ENCODE data around the gene VEGFA.

The VEGFA gene

GRCh38 chr6:43769526-43770371, at the start of gene VEGFA:
TSS of gene VEGFA (plus strand) at chr6:43770211.
- no peaks in the 10 kb centered on the region for H3K9me3 Mint-ChIP-seq
- H3K4me1 Mint-ChIP-seq: peaks cover 28% of the 10 kb centered on the region
- H3K4me3 Mint-ChIP-seq: peak within 1 kb of the TSS; percentile 81
- peak within 1 kb of the TSS; percentile 55 for H3K27ac Mint-ChIP-seq (ENCODE audit: low read depth)
- DNase-seq (ENCODE audit: low spot score in 2 of 2): peak; percentile 76 to 86
- H3K27me3 Mint-ChIP-seq: peaks cover 27% of the 10 kb centered on the region
- peak; percentile 86 for ATAC-seq (replicated peaks; ENCODE audit: extremely low read depth, poor library complexity, severe bottlenecking)
- peaks cover 7% of the 10 kb centered on the region for H3K36me3 Mint-ChIP-seq (ENCODE audit: insufficient read depth)

DNA sequence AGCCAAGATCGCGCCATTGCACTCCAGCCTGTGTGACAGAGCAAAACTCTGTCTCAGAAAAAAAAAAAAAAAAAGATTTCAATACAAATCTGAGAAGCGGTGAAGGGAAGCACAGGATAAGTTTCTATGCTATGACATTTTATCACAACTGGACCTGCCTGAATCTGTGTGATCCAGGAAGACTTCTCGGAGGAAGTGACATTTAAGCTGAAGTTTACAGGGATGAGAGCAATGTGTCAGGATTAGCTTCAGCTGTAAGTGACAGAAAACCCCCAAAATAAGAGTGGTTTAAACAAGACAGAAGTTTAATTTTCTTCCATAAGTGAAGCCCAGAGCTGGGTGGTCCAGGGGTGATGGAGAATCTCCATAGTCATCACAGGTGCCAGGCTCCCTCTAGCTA, 49.0 kb upstream of the VEGFA start:
- Mint-ChIP-seq H3K9me3 (no peaks in the 10 kb centered on the region), H3K4me3 (no peak overlapping the region), H3K27ac (ENCODE audit: low read depth) (no peak overlapping the region), H3K4me1 (peaks cover 24% of the 10 kb centered on the region), H3K27me3 (peaks cover 17% of the 10 kb centered on the region), H3K36me3 (ENCODE audit: insufficient read depth) (peaks cover 5% of the 10 kb centered on the region)
- DNase-seq (ENCODE audit: low spot score in 2 of 2) (no peak), ATAC-seq (replicated peaks; ENCODE audit: extremely low read depth, poor library complexity, severe bottlenecking) (no peak)

GRCh38 chr6:43722920-43723545, 47.0 kb upstream of the VEGFA start:
- Mint-ChIP-seq H3K4me1 (peaks cover 24% of the 10 kb centered on the region), H3K27ac (ENCODE audit: low read depth) (no peak overlapping the region), H3K36me3 (ENCODE audit: insufficient read depth) (peaks cover 5% of the 10 kb centered on the region), H3K9me3 (no peaks in the 10 kb centered on the region), H3K27me3 (peaks cover 14% of the 10 kb centered on the region), H3K4me3 (no peak overlapping the region)
- DNase-seq (ENCODE audit: low spot score in 2 of 2) (no peak), ATAC-seq (replicated peaks; ENCODE audit: extremely low read depth, poor library complexity, severe bottlenecking) (no peak)

DNA sequence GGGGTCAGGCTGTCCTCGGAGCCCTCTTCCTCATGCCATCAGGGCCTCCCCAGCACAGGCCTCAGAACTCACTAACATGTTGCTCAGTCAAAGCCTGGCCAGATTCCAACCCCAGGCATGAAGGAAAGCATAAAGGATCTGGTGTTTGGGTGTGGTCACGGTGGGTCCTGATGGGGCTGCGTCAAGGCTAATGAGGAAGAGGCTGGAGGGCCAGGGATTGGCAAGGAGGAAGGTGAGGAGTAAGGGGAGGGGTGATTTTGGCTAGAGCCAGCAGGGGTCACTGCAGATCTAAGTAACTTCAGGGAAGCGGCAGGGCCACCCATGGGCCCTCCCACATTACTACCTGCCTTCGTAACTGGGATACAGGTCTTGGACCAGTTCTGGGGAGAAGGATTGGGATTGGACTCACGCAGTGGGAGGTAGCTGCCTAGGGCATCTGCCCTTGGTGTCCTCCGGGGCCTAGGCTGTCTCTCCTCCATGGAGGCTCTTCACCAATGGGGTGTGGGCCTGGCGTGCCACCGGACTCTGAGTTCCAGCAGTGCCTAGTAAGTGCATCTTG, 46.2 kb upstream of the VEGFA start:
- Mint-ChIP-seq H3K27me3 (peaks cover 7% of the 10 kb centered on the region), H3K27ac (ENCODE audit: low read depth) (peak overlapping the region; percentile 19), H3K36me3 (ENCODE audit: insufficient read depth) (peaks cover 5% of the 10 kb centered on the region), H3K9me3 (no peaks in the 10 kb centered on the region), H3K4me3 (no peak overlapping the region), H3K4me1 (peaks cover 24% of the 10 kb centered on the region)
- ATAC-seq (replicated peaks; ENCODE audit: extremely low read depth, poor library complexity, severe bottlenecking) (peak; percentile 54), DNase-seq (ENCODE audit: low spot score in 2 of 2) (peak; percentile 48 to 49)

- Mint-ChIP-seq H3K4me1 (peaks cover 24% of the 10 kb centered on the region), H3K27ac (ENCODE audit: low read depth) (peak overlapping the region; percentile 70), H3K4me3 (peak overlapping the region; percentile 43)
These were observed 45.7 kb upstream of the VEGFA start for GRCh38 chr6:43724354-43724753.

DNA sequence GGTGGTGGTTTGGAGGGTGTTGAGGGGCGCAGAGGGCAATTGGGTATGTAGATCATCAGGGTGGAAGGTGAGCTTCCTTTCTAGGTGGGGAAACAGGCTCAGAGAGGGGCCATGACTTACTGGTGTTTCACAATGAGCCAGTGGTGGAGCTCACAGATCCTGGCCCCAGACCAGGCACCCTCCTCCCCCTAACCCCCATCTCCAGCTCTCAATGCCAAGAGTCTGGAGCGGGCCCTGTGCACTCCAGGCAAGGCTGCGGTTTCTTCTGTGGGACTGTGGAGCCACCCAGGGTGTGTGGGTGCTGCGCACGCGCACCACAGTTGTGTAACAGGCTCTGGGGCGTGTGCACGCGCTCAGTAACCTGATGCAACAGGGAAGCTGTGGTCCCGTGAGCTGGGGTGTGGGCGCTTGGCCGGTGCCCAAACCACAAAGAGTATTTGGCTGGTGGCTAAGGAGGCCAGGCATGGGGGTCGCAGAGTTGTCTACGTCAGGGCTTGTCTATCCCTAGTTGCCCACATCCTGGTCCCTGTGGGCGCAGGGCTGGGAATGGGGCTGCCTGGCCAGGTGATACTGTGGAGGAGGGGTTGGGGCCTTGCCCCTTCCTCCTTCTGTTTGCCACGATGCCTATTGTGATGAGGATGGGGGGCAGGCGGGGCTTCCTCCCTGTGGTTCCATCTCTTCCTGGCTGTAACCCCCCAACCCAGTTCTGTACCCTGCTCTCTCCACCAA, 44.9 kb upstream of the VEGFA start:
- H3K4me3 Mint-ChIP-seq: peak overlapping the region; percentile 43
- peaks cover 5% of the 10 kb centered on the region for H3K36me3 Mint-ChIP-seq (ENCODE audit: insufficient read depth)
- H3K27me3 Mint-ChIP-seq: peaks cover 3% of the 10 kb centered on the region
- H3K9me3 Mint-ChIP-seq: no peaks in the 10 kb centered on the region
- peak; percentile 61 to 76 for DNase-seq (ENCODE audit: low spot score in 2 of 2)
- peak overlapping the region; percentile 70 for H3K27ac Mint-ChIP-seq (ENCODE audit: low read depth)
- ATAC-seq (replicated peaks; ENCODE audit: extremely low read depth, poor library complexity, severe bottlenecking): peak; percentile 84
- H3K4me1 Mint-ChIP-seq: peaks cover 24% of the 10 kb centered on the region

More at GRCh38 chr6:43724354-43724753, 45.7 kb upstream of the VEGFA start:
- H3K27me3 Mint-ChIP-seq: peaks cover 7% of the 10 kb centered on the region
- H3K9me3 Mint-ChIP-seq: no peaks in the 10 kb centered on the region
- DNase-seq (ENCODE audit: low spot score in 2 of 2) (no peak), ATAC-seq (replicated peaks; ENCODE audit: extremely low read depth, poor library complexity, severe bottlenecking) (no peak)
- peaks cover 5% of the 10 kb centered on the region for H3K36me3 Mint-ChIP-seq (ENCODE audit: insufficient read depth)

GRCh38 chr6:43725643-43726580, 44.1 kb upstream of the VEGFA start:
- Mint-ChIP-seq H3K27ac (ENCODE audit: low read depth) (peak overlapping the region; percentile 70), H3K27me3 (no peaks in the 10 kb centered on the region), H3K4me3 (peak overlapping the region; percentile 12), H3K4me1 (peaks cover 24% of the 10 kb centered on the region), H3K9me3 (peaks cover 6% of the 10 kb centered on the region), H3K36me3 (ENCODE audit: insufficient read depth) (peaks cover 5% of the 10 kb centered on the region)
- ATAC-seq (replicated peaks; ENCODE audit: extremely low read depth, poor library complexity, severe bottlenecking) (no peak), DNase-seq (ENCODE audit: low spot score in 2 of 2) (no peak)

GRCh38 chr6:43727634-43728033, 42.4 kb upstream of the VEGFA start:
- ATAC-seq (replicated peaks; ENCODE audit: extremely low read depth, poor library complexity, severe bottlenecking) (no peak), DNase-seq (ENCODE audit: low spot score in 2 of 2) (no peak)
- H3K27ac Mint-ChIP-seq (ENCODE audit: low read depth): no peak overlapping the region
- H3K27me3 Mint-ChIP-seq: no peaks in the 10 kb centered on the region
- H3K9me3 Mint-ChIP-seq: peaks cover 6% of the 10 kb centered on the region
- peaks cover 5% of the 10 kb centered on the region for H3K36me3 Mint-ChIP-seq (ENCODE audit: insufficient read depth)
- H3K4me3 Mint-ChIP-seq: no peak overlapping the region
- H3K4me1 Mint-ChIP-seq: peaks cover 24% of the 10 kb centered on the region

- Mint-ChIP-seq H3K4me3 (no peak overlapping the region), H3K27ac (ENCODE audit: low read depth) (peak overlapping the region; percentile 26)
These were observed 41.4 kb upstream of the VEGFA start for GRCh38 chr6:43728586-43728985.

GRCh38 chr6:43729537-43729936, 40.5 kb upstream of the VEGFA start:
- Mint-ChIP-seq H3K9me3 (peaks cover 6% of the 10 kb centered on the region), H3K4me3 (no peak overlapping the region), H3K4me1 (peaks cover 27% of the 10 kb centered on the region), H3K27ac (ENCODE audit: low read depth) (no peak overlapping the region), H3K36me3 (ENCODE audit: insufficient read depth) (peaks cover 9% of the 10 kb centered on the region), H3K27me3 (no peaks in the 10 kb centered on the region)
- ATAC-seq (replicated peaks; ENCODE audit: extremely low read depth, poor library complexity, severe bottlenecking): no peak
- DNase-seq (ENCODE audit: low spot score in 2 of 2): no peak

More at GRCh38 chr6:43728586-43728985, 41.4 kb upstream of the VEGFA start:
- peaks cover 5% of the 10 kb centered on the region for H3K36me3 Mint-ChIP-seq (ENCODE audit: insufficient read depth)
- no peak for DNase-seq (ENCODE audit: low spot score in 2 of 2)
- H3K9me3 Mint-ChIP-seq: peaks cover 6% of the 10 kb centered on the region
- peaks cover 29% of the 10 kb centered on the region for H3K4me1 Mint-ChIP-seq
- no peak for ATAC-seq (replicated peaks; ENCODE audit: extremely low read depth, poor library complexity, severe bottlenecking)
- H3K27me3 Mint-ChIP-seq: no peaks in the 10 kb centered on the region

DNA sequence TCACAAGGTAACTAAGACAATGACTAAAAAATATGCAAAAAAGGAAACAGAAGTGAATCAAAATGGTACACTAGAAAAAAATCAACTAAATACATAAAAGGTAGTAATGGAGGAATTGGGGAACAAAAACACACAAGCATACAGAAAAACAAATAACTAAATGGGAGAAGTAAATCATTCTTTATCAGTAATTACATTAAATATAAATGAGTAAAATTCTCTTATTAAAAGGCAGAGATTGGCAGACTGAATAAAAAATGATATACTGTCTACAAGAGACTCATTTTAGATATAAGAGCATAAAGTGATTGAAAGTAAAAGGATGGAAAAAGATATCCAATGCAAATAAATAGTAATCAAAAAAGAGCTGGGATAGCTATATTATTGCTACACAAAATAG, 39.4 kb upstream of the VEGFA start:
- Mint-ChIP-seq H3K27me3 (no peaks in the 10 kb centered on the region), H3K27ac (ENCODE audit: low read depth) (no peak overlapping the region), H3K9me3 (peaks cover 6% of the 10 kb centered on the region), H3K4me3 (no peak overlapping the region), H3K4me1 (peaks cover 19% of the 10 kb centered on the region), H3K36me3 (ENCODE audit: insufficient read depth) (peaks cover 4% of the 10 kb centered on the region)
- DNase-seq (ENCODE audit: low spot score in 2 of 2) (no peak), ATAC-seq (replicated peaks; ENCODE audit: extremely low read depth, poor library complexity, severe bottlenecking) (no peak)

All from central memory CD8-positive, alpha-beta T cell (primary cell).